Measurements from ENCODE around the gene GTF3C5.

GTF3C5 gene

DNA sequence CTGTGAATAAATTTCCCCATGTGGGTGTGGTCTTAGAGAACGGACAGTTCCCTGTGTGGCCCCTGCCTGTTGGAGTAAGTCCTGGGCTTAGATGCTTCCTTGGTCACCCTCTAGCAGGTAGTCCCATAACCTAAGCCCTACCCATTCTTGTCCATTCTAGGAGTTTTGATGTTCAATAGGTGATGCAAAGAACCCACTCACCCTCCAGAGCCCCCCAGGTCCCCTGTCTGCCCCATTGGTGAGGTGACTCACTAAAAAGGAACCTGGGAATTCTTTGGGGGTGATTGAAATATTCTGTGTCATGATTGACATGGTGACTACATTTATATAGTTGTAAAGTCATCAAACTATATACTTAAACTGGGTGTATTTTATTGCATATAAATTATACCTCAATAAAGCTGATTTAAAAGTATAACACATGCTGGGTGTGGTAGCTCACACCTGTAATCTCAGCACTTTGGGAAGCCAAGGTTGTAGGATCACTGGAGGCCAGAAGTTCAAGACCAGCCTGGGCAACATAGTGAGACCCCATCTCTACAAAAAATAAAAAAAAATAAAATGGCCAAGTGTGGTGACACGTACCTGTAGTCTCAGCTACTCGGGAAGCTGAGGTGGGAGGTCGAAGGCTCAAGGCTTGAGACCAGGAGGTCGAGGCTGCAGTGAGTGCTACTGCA, 20.8 kb upstream of the GTF3C5 start:
- no peak for DNase-seq (ENCODE audit: low read depth)
- TF ChIP-seq, protein P1, sequence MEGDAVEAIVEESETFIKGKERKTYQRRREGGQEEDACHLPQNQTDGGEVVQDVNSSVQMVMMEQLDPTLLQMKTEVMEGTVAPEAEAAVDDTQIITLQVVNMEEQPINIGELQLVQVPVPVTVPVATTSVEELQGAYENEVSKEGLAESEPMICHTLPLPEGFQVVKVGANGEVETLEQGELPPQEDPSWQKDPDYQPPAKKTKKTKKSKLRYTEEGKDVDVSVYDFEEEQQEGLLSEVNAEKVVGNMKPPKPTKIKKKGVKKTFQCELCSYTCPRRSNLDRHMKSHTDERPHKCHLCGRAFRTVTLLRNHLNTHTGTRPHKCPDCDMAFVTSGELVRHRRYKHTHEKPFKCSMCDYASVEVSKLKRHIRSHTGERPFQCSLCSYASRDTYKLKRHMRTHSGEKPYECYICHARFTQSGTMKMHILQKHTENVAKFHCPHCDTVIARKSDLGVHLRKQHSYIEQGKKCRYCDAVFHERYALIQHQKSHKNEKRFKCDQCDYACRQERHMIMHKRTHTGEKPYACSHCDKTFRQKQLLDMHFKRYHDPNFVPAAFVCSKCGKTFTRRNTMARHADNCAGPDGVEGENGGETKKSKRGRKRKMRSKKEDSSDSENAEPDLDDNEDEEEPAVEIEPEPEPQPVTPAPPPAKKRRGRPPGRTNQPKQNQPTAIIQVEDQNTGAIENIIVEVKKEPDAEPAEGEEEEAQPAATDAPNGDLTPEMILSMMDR (conservative IDR thresholded peaks at IDR 0.05; ENCODE audit: control insufficient read depth, insufficient read depth, low read depth, low read length) = no peak
- no peak overlapping the region for H3K4me3 ChIP-seq (ENCODE audit: control insufficient read depth, low read depth, low read length)

DNA sequence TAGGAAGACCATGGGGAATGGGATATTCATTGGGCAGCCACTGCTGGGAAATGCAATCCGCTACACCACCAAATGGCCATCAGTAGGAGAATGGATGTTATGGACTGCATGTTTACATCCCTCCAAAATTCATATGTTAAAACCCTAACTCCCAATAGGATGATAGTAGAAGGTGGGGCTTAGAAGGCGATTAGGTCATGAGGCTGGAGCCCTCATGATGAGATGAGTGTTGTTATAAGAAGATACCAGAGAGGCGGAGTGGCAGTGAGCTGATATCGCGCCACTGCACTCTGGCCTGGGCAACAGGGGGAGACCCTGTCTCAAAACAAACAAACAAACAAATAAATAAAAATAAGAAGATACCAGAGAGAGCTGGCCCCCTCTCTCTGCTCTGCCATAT, 16.1 kb upstream of the GTF3C5 start:
- DNase-seq (ENCODE audit: low read depth) = no peak
- TF ChIP-seq, protein P1 (conservative IDR thresholded peaks at IDR 0.05; ENCODE audit: control insufficient read depth, insufficient read depth, low read depth, low read length) = no peak
- H3K4me3 ChIP-seq (ENCODE audit: control insufficient read depth, low read depth, low read length) = no peak overlapping the region

DNA sequence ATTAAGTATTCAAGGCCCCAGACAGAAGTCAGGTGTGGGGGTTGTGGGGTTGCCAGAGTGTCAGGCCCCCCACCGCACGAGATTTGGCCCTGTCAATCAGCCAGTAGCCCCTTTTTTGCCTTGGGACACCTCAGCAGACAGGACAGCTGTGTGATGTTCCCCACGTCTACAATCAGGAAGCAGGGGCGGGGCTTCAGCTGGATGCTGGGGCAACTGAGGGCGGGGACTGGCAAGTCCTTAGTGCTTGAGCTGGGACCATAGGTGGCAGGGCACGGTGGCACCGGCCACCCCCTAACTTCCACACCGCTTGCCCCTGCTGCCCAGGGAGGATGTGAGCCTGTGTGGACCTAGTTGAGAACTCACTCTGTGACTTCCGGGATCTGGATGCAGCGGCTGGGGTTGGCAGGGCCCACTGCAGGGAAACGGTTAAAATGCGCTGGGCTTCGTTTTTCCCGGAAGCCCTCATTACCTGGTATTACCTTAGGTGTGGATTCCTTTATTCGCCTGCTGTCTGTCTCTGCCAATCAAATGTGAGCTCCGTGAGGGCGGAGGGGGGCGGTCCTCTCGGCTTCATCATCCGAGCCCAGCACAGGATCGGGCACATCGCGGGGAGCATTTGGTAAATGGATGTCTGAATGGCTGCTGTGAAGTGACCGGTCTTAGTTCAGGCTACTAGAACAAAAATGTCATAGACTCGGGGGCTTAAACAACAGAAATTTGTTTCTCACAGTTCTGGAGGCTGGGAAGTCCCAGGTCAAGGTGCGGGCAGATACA, 7.5 kb upstream of the GTF3C5 start:
- H3K4me3 ChIP-seq (ENCODE audit: control insufficient read depth, low read depth, low read length) = no peak overlapping the region
- DNase-seq (ENCODE audit: low read depth) = no peak
- TF ChIP-seq, protein P1 (conservative IDR thresholded peaks at IDR 0.05; ENCODE audit: control insufficient read depth, insufficient read depth, low read depth, low read length) = no peak

DNA sequence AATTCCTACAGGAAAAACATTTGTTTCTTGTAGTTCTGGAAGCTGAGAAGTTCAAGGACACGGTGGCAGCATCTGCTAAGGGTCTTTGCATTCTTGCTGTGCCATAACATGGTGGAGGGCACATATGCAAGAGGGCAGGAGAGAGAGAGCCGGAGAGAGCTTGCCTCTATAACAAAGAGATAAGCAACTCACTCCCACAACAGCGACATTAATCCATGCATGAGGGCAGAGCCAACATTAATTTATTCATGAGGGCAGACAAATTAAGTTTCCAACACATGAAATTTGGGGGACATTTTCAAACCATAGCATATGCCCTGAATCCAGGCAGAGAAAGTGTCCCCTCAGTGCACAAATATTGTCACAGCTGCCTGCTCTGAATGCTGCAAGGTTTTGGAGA, 4.4 kb upstream of the GTF3C5 start:
- H3K4me3 ChIP-seq (ENCODE audit: control insufficient read depth, low read depth, low read length) = no peak overlapping the region
- DNase-seq (ENCODE audit: low read depth) = no peak
- TF ChIP-seq, protein P1 (conservative IDR thresholded peaks at IDR 0.05; ENCODE audit: control insufficient read depth, insufficient read depth, low read depth, low read length) = no peak

DNA sequence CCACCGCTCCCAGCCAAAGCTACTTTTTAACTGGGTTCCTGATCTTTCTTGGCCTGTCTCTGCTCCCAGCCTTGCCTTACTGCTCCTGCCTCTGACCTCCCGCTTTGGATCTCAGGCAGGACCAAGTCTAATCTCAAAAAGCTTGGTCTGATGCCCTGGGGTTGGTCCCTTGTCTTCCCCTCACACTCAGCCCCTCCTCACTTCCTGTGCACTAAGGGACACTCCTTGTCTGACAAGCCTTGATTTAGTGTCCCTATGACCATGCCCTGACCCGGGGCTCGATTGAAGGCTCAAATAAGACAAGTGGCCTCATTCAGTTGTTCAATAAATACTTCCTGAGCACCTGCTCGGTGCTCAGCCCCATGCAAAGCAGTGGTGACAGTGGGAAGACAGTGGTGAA, 3.7 kb upstream of the GTF3C5 start:
- H3K4me3 ChIP-seq (ENCODE audit: control insufficient read depth, low read depth, low read length) = no peak overlapping the region
- TF ChIP-seq, protein P1 (conservative IDR thresholded peaks at IDR 0.05; ENCODE audit: control insufficient read depth, insufficient read depth, low read depth, low read length) = no peak
- no peak for DNase-seq (ENCODE audit: low read depth)

DNA sequence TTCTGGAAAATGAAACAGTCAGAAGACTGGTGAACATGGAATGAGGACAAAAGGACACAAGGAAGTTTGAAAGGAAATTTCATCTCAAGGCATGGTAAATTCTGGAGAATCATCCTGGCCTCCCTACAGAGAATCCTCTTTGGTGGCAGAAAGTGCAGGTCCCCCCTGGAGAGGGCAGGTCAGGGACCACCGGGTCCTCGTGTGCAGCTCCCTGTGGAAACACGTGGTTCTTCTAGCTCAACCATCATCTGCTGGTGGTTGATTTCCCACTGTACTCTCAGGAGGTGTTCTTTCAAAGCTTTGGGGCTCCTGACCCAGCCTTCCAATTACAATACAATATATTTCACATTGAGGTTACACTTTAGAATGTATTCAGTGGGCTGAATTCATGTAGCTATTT, 2.6 kb upstream of the GTF3C5 start:
- TF ChIP-seq, protein P1 (conservative IDR thresholded peaks at IDR 0.05; ENCODE audit: control insufficient read depth, insufficient read depth, low read depth, low read length) = no peak
- no peak for DNase-seq (ENCODE audit: low read depth)
- no peak overlapping the region for H3K4me3 ChIP-seq (ENCODE audit: control insufficient read depth, low read depth, low read length)
